H1 (cell line): ENCODE data around the gene CDK7. TPM values are rescaled to one million over a fixed set of nuclear protein-coding genes. Genes with fewer than 3 reads are reported as not detected.

Source experiments
- CTCF ChIA-PET: fragments of 300-600 bp; sonication (Branson Sonifier 250); formaldehyde crosslinking; loops from one replicate; lab custom pipeline; 2021; ENCODE audit not compliant: partially characterized antibody; lab: Charles Lee
- POLR2A ChIA-PET: fragments of 300-600 bp; sonication (Branson Sonifier 250); formaldehyde crosslinking; loops from one replicate; lab custom pipeline; 2021; ENCODE audit warnings: inconsistent platforms; ENCODE audit not compliant: partially characterized antibody; lab: Charles Lee
- DNase-seq, 2 experiments: peaks; one replicate each; pipeline versions ENCODE4 v3.0.0 to v3.0.0-alpha.2; 2010 to 2022; ENCODE audit warnings: low spot score in 2 of 2, low read depth in 1 of 2, mixed read lengths in 1 of 2
- FAIRE-seq: peaks from 2 replicates; lab custom pipeline; 2011; peaks lifted over from hg19 to GRCh38; lab: Jason Lieb, UNC
- H2AFZ ChIP-seq: 2 replicates; pipeline ENCODE4 v1.8.1; 2012; ENCODE audit warnings: low read length, inconsistent platforms
- H2AK5ac ChIP-seq: 2 replicates; pipeline ENCODE4 v1.6.1; 2013; ENCODE audit warnings: low read depth, low read length
- H2BK120ac ChIP-seq: replicated peaks from 2 replicates; pipeline ENCODE3; 2013; ENCODE audit warnings: low read depth, low read length, inconsistent platforms
- H2BK12ac ChIP-seq: 2 replicates; pipeline ENCODE4 v1.6.1; 2013; ENCODE audit warnings: low read depth, low read length
- H2BK15ac ChIP-seq: 2 replicates; pipeline ENCODE4 v1.6.1; 2013; ENCODE audit warnings: low read length
- H2BK20ac ChIP-seq: 2 replicates; pipeline ENCODE4 v1.6.1; 2013; ENCODE audit warnings: low read length
- H2BK5ac ChIP-seq: 2 replicates; pipeline ENCODE4 v1.6.1; 2013; ENCODE audit warnings: low read depth, low read length
- H3K14ac ChIP-seq: 2 replicates; pipeline ENCODE4 v1.6.1; 2013; ENCODE audit warnings: inconsistent platforms; ENCODE audit not compliant: insufficient read length
- H3K18ac ChIP-seq: 2 replicates; pipeline ENCODE4 v1.6.1; 2013; ENCODE audit warnings: low read length; ENCODE audit errors: extremely low read depth
- H3K23ac ChIP-seq: 2 replicates; pipeline ENCODE4 v1.6.1; 2013; ENCODE audit warnings: inconsistent platforms; ENCODE audit not compliant: insufficient read length
- H3K23me2 ChIP-seq: 2 replicates; pipeline ENCODE4 v1.6.1; 2013; ENCODE audit warnings: low read depth, low read length
- H3K27ac ChIP-seq: 2 replicates; pipeline ENCODE4 v1.6.1; 2011; ENCODE audit warnings: low read depth, low read length, inconsistent platforms
- H3K27me3 ChIP-seq, 4 experiments: replicated peaks in 1 of 4; 1 replicate in 1 of 4; 2 replicates in 3 of 4; pipeline versions ENCODE4 v1.6.1 to v1.8.1; 2011 to 2013; ENCODE audit warnings: low read length in 3 of 4, mild to moderate bottlenecking in 3 of 4, inconsistent platforms in 2 of 4, mixed read lengths in 2 of 4, moderate library complexity in 1 of 4; ENCODE audit not compliant: control insufficient read depth in 3 of 4, insufficient read depth in 3 of 4; ENCODE audit errors: extremely low read depth in 1 of 4
- H3K36me3 ChIP-seq, 4 experiments: 2 replicates each; pipeline versions ENCODE4 v1.6.1 to v1.8.1; 2011 to 2013; ENCODE audit warnings: mild to moderate bottlenecking in 4 of 4, low read length in 3 of 4, moderate library complexity in 2 of 4, control low read depth in 1 of 4, inconsistent platforms in 1 of 4; ENCODE audit not compliant: insufficient read depth in 4 of 4, control insufficient read depth in 2 of 4
- H3K4ac ChIP-seq: replicated peaks from 2 replicates; pipeline ENCODE3; 2013; ENCODE audit warnings: low read length, low read depth, mixed read lengths, inconsistent platforms; ENCODE audit not compliant: insufficient read length
- H3K4me1 ChIP-seq, 4 experiments: replicated peaks in 1 of 4; 1 replicate in 1 of 4; 2 replicates in 3 of 4; pipeline versions ENCODE4 v1.6.1 to v1.8.1; 2011 to 2013; ENCODE audit warnings: low read length in 3 of 4, inconsistent platforms in 2 of 4, mixed read lengths in 1 of 4; ENCODE audit not compliant: insufficient read depth in 4 of 4, control insufficient read depth in 3 of 4
- H3K4me2 ChIP-seq, 2 experiments: 2 replicates each; pipeline versions ENCODE4 v1.6.1 to v1.8.1; 2011 to 2013; ENCODE audit warnings: low read depth in 2 of 2, low read length in 2 of 2, control low read depth in 1 of 2, inconsistent platforms in 1 of 2, mild to moderate bottlenecking in 1 of 2; ENCODE audit not compliant: insufficient read depth in 1 of 2
- H3K4me3 ChIP-seq, 4 experiments: fragments of 200-600, 300-600 bp in 1 of 4; sonication (generic), shearing (Covaris generic), sonication (Bioruptor Twin) in 1 of 4; 2 replicates each; pipeline versions ENCODE4 v1.5.1 to v1.8.1; 2011 to 2016; ENCODE audit warnings: low read length in 4 of 4, low read depth in 3 of 4, control low read depth in 2 of 4, inconsistent platforms in 2 of 4, mild to moderate bottlenecking in 2 of 4, mixed read lengths in 1 of 4, moderate library complexity in 1 of 4; ENCODE audit not compliant: insufficient read depth in 2 of 4; ENCODE audit errors: extremely low read depth in 1 of 4
- H3K56ac ChIP-seq: replicated peaks from 2 replicates; pipeline ENCODE3; 2013; ENCODE audit warnings: low read depth, mild to moderate bottlenecking, mixed read lengths, low read length, inconsistent platforms; ENCODE audit not compliant: insufficient read length
- H3K79me1 ChIP-seq: 2 replicates; pipeline ENCODE4 v1.6.1; 2013; ENCODE audit warnings: low read depth, low read length, control low read depth
- H3K79me2 ChIP-seq, 2 experiments: 2 replicates each; pipeline versions ENCODE4 v1.6.1 to v1.8.1; 2012 to 2013; ENCODE audit warnings: low read length in 2 of 2, mild to moderate bottlenecking in 2 of 2, inconsistent platforms in 1 of 2; ENCODE audit not compliant: insufficient read depth in 2 of 2, control insufficient read depth in 1 of 2
- H3K9ac ChIP-seq, 4 experiments: replicated peaks in 1 of 4; 1 replicate in 1 of 4; 2 replicates in 3 of 4; pipeline versions ENCODE4 v1.6.1 to v1.8.1; 2011 to 2013; ENCODE audit warnings: low read depth in 3 of 4, low read length in 3 of 4, control low read depth in 2 of 4, mild to moderate bottlenecking in 2 of 4, moderate library complexity in 2 of 4, inconsistent platforms in 1 of 4; ENCODE audit errors: extremely low read depth in 1 of 4
- H3K9me3 ChIP-seq, 2 experiments: 2 replicates each; pipeline versions ENCODE4 v1.6.1 to v1.8.1; 2012 to 2013; ENCODE audit warnings: mild to moderate bottlenecking in 2 of 2, moderate library complexity in 2 of 2, control low read depth in 1 of 2, inconsistent platforms in 1 of 2, low read depth in 1 of 2, low read length in 1 of 2, mixed read lengths in 1 of 2; ENCODE audit not compliant: insufficient read depth in 2 of 2
- H4K20me1 ChIP-seq, 2 experiments: replicated peaks in 1 of 2; 2 replicates each; pipeline versions ENCODE3 to v1.8.1; 2011 to 2013; ENCODE audit warnings: inconsistent platforms in 2 of 2, low read length in 2 of 2, mild to moderate bottlenecking in 1 of 2; ENCODE audit not compliant: insufficient read depth in 2 of 2, control insufficient read depth in 1 of 2
- H4K5ac ChIP-seq: 2 replicates; pipeline ENCODE4 v1.6.1; 2013; ENCODE audit warnings: low read length, low read depth, mixed read lengths, inconsistent platforms; ENCODE audit not compliant: insufficient read length
- H4K8ac ChIP-seq: 2 replicates; pipeline ENCODE4 v1.8.0; 2013; ENCODE audit warnings: mild to moderate bottlenecking, moderate library complexity, low read length, inconsistent platforms; ENCODE audit not compliant: insufficient read depth; ENCODE audit errors: extremely low read depth
- H4K91ac ChIP-seq: replicated peaks from 2 replicates; pipeline ENCODE3; 2013; ENCODE audit warnings: low read length, mixed read lengths, inconsistent platforms; ENCODE audit not compliant: insufficient read length
- WGBS, 2 experiments: shearing (Covaris generic) in 1 of 2; methylation state at CpG; one replicate each; pipeline versions ENCODE4 v1.1.6 to v1.1.7; 2013 to 2015; ENCODE audit warnings: low lambda C conversion rate in 2 of 2, mixed read lengths in 2 of 2, inconsistent platforms in 1 of 2, low coverage in 1 of 2, missing lambda C conversion rate in 1 of 2; ENCODE audit not compliant: insufficient replicate concordance in 2 of 2, insufficient coverage in 1 of 2, insufficient read length in 1 of 2; ENCODE audit errors: extremely low coverage in 1 of 2, missing lambda C conversion rate in 1 of 2; 5-methylcytosine and 5-hydroxymethylcytosine counted together
- polyA plus RNA-seq, 7 experiments: library from polyadenylated mRNA; depleted of rRNA in 3 of 7; stranded (reverse) in 5 of 7; unstranded in 2 of 7; fragments of >200 nt in 5 of 7; fragments of 200-250 nt in 2 of 7; gene quantifications; 1 replicate in 5 of 7; 2 replicates in 1 of 7; 4 replicates in 1 of 7; pipeline versions ENCODE4 v1.2.1 to v1.2.3, GENCODE V29; 2011 to 2013; ENCODE audit warnings: missing spikeins in 2 of 7, mixed read lengths in 2 of 7
- total RNA-seq: library from RNA; stranded (reverse); fragmentation: NEBNext Ultra II Directional; extraction: Animal tissue kit (Norgen Biotek cat#: 25700); gene quantifications from 2 replicates; pipeline ENCODE4 v1.2.1, GENCODE V29; 2021

The CDK7 gene
- total and polyA plus RNA-seq, 2 of the 8 experiments (the other 6 are each of a cell fraction or from before 2014, with no cell fraction given), result 39.9 to 63.4 TPM

DNA sequence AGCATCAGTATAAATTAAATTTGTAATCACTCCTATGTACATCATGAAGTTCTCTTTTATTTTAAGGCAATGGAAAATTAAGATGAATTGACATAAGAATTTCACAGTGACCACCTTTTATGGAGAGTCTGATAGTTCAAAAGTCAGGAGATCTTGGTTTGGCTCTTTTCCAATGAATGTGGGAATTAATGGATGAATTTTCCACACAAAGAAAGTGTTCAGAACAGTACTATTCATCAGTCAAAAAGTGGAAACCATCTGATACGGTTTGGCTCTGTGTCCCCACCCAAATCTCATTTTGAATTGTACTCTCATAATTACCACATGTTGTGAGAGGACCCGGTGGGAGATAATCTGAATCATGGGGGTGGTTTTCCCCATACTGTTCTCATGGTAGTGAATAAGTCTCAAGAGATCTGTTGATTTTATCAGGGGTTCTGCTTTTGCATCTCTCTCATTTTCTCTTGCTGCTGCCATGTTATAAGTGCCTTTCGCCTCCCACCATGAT lies 73.4 kb downstream of the CDK7 start:
- Histone ChIP-seq H3K79me1 (no peaks in the 10 kb centered on the region), H2BK5ac (no peak overlapping the region), H3K4me2 (no peak overlapping the region), H3K23ac (no peak overlapping the region), H4K8ac (no peak overlapping the region), H3K4ac (no peak overlapping the region), H4K91ac (no peak overlapping the region), H3K4me1 (no peaks in the 10 kb centered on the region), H4K20me1 (no peaks in the 10 kb centered on the region), H2AK5ac (no peak overlapping the region), H2BK12ac (no peak overlapping the region), H3K4me3 (no peak overlapping the region), H2BK120ac (no peak overlapping the region), H3K9me3 (0 out of 4 replicates have a peak, but pooled peaks cover 0 to 4% of the 10 kb centered on the region in 2 experiments), H3K36me3 (peaks cover 0 to 3% (median 0%) of the 10 kb centered on the region in 4 experiments; a peak in 1 of 8 replicates), H3K27ac (no peak overlapping the region), H3K23me2 (no peaks in the 10 kb centered on the region), H3K14ac (no peak overlapping the region), H2AFZ (no peak overlapping the region), H2BK20ac (no peak overlapping the region), H3K9ac (no peak overlapping the region), H3K56ac (no peak overlapping the region), H3K18ac (no peak overlapping the region), H3K27me3 (no peaks in the 10 kb centered on the region), H3K79me2 (no peaks in the 10 kb centered on the region), H2BK15ac (no peak overlapping the region), H4K5ac (no peak overlapping the region)
- CTCF ChIA-PET, result no interaction called here
- POLR2A ChIA-PET, result no interaction called here
- WGBS, 2 experiments, result 70% methylated on average over 3 of the region's 3 CpGs; no CpG with 5 or more reads in 1 of the 2 experiments
- DNase-seq (no peak), FAIRE-seq (no peak)
